NCI-H82 (cell line): Measurements from ENCODE around the gene CLCNKA.
A peak's percentile ranks its signal among the peaks of the same experiment; 100 is the strongest.
"Not testable (repeated sequence)": the region's sequence is repeated elsewhere in the genome, so short reads cannot be mapped to it uniquely, and the experiment has no call there.

ENCODE experiments used
- DNase-seq: peaks from one replicate; lab custom pipeline; 2025; lab: John Stamatoyannopoulos, UW

CLCNKA gene

GRCh38 chr1:16021681-16022080 is at the start of gene CLCNKA:
TSS of gene CLCNKA (plus strand) at chr1:16022036. CDS start at chr1:16022620, 584 bp downstream.
- no peak for DNase-seq

GRCh38 chr1:15972409-15972808 is 49.4 kb upstream of the CLCNKA start:
- no peak for DNase-seq

- DNase-seq = peak; percentile 28
Measured at GRCh38 chr1:15973772-15974171, 48.1 kb upstream of the CLCNKA start.

GRCh38 chr1:15974855-15975254 is 47.0 kb upstream of the CLCNKA start:
- DNase-seq = no peak

GRCh38 chr1:15975358-15975804 is 46.5 kb upstream of the CLCNKA start:
- peak; percentile 76 for DNase-seq

- DNase-seq = peak; percentile 97
Measured at GRCh38 chr1:15975805-15976680, 45.8 kb upstream of the CLCNKA start, which contains the start of gene ZBTB17. TSS of gene ZBTB17 (minus strand) at chr1:15976101. CDS start at chr1:15948495, 27,606 bp downstream.

- not testable (repeated sequence) for DNase-seq
Measured at GRCh38 chr1:15977947-15978346, 43.9 kb upstream of the CLCNKA start.

- no peak for DNase-seq
Measured at GRCh38 chr1:15981679-15982078, 40.2 kb upstream of the CLCNKA start.

- no peak for DNase-seq
Measured at GRCh38 chr1:15983275-15983674, 38.6 kb upstream of the CLCNKA start.

- no peak for DNase-seq
Measured at GRCh38 chr1:15985611-15986297, 36.1 kb upstream of the CLCNKA start.

- no peak for DNase-seq
Measured at GRCh38 chr1:15988856-15989736, 32.7 kb upstream of the CLCNKA start.

GRCh38 chr1:15989776-15990175 is 32.1 kb upstream of the CLCNKA start:
- DNase-seq = no peak

GRCh38 chr1:15991427-15992186 is 30.2 kb upstream of the CLCNKA start:
- DNase-seq = no peak

GRCh38 chr1:15992187-15992553 is 29.7 kb upstream of the CLCNKA start:
- no peak for DNase-seq

- no peak for DNase-seq
Measured at GRCh38 chr1:15992582-15993500, 29.0 kb upstream of the CLCNKA start.

GRCh38 chr1:15993666-15994065 is 28.2 kb upstream of the CLCNKA start:
- no peak for DNase-seq

GRCh38 chr1:15994081-15994480 is 27.8 kb upstream of the CLCNKA start:
- DNase-seq = no peak

GRCh38 chr1:15994590-15995351 is 27.1 kb upstream of the CLCNKA start:
- peak; percentile 65 for DNase-seq

- DNase-seq = no peak
Measured at GRCh38 chr1:15997076-15997585, 24.7 kb upstream of the CLCNKA start.
